RWPE1 (cell line): ENCODE results near the gene NDUFAF7.

Experiments
- CTCF ChIA-PET: fragments of 350-600 bp; sonication (Branson Sonifier 250); formaldehyde crosslinking; extraction: SDS; loops from one replicate; lab custom pipeline; 2021; lab: Yijun Ruan, JAX
- POLR2A ChIA-PET: fragments of 400-600 bp; formaldehyde crosslinking; extraction: SDS; loops from one replicate; lab custom pipeline; 2020; ENCODE audit warnings: antibody characterized with exemption; ENCODE audit not compliant: low non-redundant PET; lab: Yijun Ruan, JAX
- DNase-seq: peaks from one replicate; pipeline ENCODE4 v3.0.0; 2012; ENCODE audit warnings: low spot score
- H3K27ac ChIP-seq: fragments of 450-650 bp; 2 replicates; pipeline ENCODE4 v1.5.1; 2017
- CTCF ChIP-seq: fragments of 450-650 bp; conservative IDR thresholded peaks from 2 replicates; pipeline ENCODE4 v1.5.1; 2017; ENCODE audit warnings: low read depth, mild to moderate bottlenecking

The NDUFAF7 gene

DNA sequence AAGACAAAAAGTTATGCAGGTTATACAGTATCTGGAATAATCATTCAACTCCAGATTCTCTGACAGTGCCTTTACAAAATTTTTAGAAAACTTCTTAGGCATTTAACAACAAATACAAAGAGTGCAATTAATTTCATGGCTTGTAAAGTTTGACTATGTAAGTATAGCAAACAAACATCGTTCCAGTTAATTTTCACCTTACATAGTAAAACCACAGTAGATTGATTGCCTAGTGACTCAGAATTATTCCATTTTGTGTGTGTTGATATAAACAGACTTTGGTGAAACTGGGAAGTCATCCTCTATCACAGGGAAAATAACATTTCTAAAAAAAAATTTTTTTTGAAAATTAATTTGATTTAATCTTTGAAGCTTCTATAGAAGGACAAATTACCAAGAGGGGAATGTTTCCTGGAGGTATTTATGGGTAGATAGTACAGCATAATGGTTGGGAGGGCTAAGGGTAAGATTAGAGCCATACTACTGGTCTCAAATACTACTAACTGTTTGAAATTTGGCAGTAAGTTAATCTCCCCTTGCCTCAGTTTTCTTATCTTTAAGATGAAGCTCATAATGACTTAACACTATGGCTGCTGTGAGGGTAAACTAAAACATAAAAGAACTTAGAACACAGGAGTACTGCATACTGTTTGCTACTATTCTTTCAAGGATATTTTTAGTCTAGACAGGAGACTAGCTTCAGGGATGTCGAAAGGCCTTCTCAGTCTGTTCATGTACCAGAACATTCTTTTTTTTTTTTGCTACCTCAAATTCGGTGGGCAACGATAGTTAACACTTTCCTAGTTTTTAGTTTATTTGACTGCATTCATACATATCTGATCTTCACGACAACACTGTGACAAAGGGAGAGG lies 19.6 kb downstream of the NDUFAF7 start:
- ChIA-PET POLR2A (no interaction called here), CTCF (interaction anchor here (0.6 to 1.0 kb wide), 4 partner anchors 22 to 151 kb away, joined by 3 to 5 read pairs (median 3); no protein-coding TSS in a partner anchor)
- TF ChIP-seq CTCF, result no peak
- no peak for DNase-seq
- no peak overlapping the region for H3K27ac ChIP-seq

- H3K27ac ChIP-seq, result no peak overlapping the region
- ChIA-PET CTCF (no interaction called here), POLR2A (no interaction called here)
Observed at GRCh38 chr2:37262522-37262921, 31.1 kb downstream of the NDUFAF7 start.

GRCh38 chr2:37263839-37264238 lies 32.4 kb downstream of the NDUFAF7 start:
- H3K27ac ChIP-seq, result no peak overlapping the region
- TF ChIP-seq CTCF, result no peak
- CTCF ChIA-PET, result no interaction called here
- POLR2A ChIA-PET, result no interaction called here
- DNase-seq, result no peak

More at GRCh38 chr2:37262522-37262921, 31.1 kb downstream of the NDUFAF7 start:
- TF ChIP-seq CTCF, result no peak
- DNase-seq, result no peak

GRCh38 chr2:37267685-37268084 lies 36.2 kb downstream of the NDUFAF7 start:
- no peak overlapping the region for H3K27ac ChIP-seq
- POLR2A ChIA-PET, result interaction anchor here (0.5 kb wide), 1 partner anchor 140 kb away, joined by 4 read pairs; no protein-coding TSS in a partner anchor
- no peak for DNase-seq
- no peak for TF ChIP-seq CTCF
- CTCF ChIA-PET, result no interaction called here

- no peak for DNase-seq
- POLR2A ChIA-PET, result interaction anchor here (0.5 kb wide), 1 partner anchor 141 kb away, joined by 4 read pairs; no protein-coding TSS in a partner anchor
- CTCF ChIA-PET, result no interaction called here
- TF ChIP-seq CTCF, result no peak
- no peak overlapping the region for H3K27ac ChIP-seq
Observed at GRCh38 chr2:37268111-37268510, 36.7 kb downstream of the NDUFAF7 start.

DNA sequence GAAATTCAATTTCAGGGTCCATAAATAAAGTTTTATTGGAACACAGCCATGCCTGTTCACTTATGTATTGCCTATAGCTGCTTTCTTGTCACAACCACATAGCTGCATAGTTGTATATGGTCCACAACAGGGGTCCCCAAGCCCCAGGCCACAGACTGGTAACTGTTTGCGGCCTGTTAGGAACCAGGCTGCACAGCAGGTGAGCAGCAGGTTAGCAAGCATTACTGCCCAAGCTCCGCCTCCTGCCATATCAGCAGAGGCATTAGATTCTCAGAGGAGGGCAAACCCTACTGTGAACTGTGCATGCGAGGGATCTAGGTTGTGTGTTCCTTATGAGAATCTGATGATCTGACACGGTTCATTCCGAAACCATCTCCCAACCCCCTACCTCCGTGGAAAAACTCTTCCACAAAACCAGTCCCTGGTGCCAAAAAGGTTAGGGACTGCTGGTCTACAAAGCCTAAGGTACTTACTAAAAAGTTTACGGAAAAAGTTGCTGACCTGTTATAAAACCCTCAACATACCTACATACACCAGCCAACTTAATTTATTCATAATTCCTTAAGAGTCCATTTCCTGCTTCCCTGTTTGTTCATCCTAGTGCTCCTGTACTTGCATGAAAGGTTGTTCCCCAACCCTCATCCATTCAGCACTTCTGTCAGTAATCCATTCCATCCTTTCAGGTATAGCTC lies 40.1 kb downstream of the NDUFAF7 start:
- POLR2A ChIA-PET, result no interaction called here
- no peak for TF ChIP-seq CTCF
- no peak overlapping the region for H3K27ac ChIP-seq
- no peak for DNase-seq
- CTCF ChIA-PET, result interaction anchor here (0.7 kb wide), 1 partner anchor 60 kb away, joined by 4 read pairs; no protein-coding TSS in a partner anchor
